Measurements from ENCODE around the gene ANKS3. TPM values are rescaled to one million over a fixed set of nuclear protein-coding genes. Genes with fewer than 3 reads are reported as not detected.

The ANKS3 gene
- total and polyA plus RNA-seq, 2 donors from 2014 or later: 20.7 to 27.6 TPM

- intact Hi-C loops (cut with DNase I): no loop called here
- Histone ChIP-seq H3K9ac (ENCODE audit: low read length in 3 of 3) (peak overlapping the region in 1 of 3 donors; percentile 40), H3K27ac (ENCODE audit: low read depth in 2 of 2, low read length in 2 of 2) (peak overlapping the region; percentile 64 to 88), H3K4me1 (ENCODE audit: control insufficient read depth in 2 of 3, insufficient read depth in 2 of 3, low read depth in 1 of 3, low read length in 3 of 3) (peaks cover 0 to 16% (median 12%) of the 10 kb centered on the region in 3 donors), H3K27me3 (ENCODE audit: control insufficient read depth, insufficient read depth, low read length) (no peaks in the 10 kb centered on the region), H3K36me3 (ENCODE audit: control insufficient read depth in 2 of 3, insufficient read depth in 3 of 3, low read length in 3 of 3) (peaks cover 0 to 4% (median 3%) of the 10 kb centered on the region in 3 donors), H3K4me3 (ENCODE audit: low read length in 3 of 3) (peak overlapping the region in 2 of 3 donors; percentile 12 to 52), H3K9me3 (ENCODE audit: control insufficient read depth in 2 of 3, insufficient read depth in 1 of 3, low read length in 3 of 3) (no peaks in the 10 kb centered on the region)
- no peak for TF ChIP-seq CTCF (IDR thresholded peaks at IDR 0.05; ENCODE audit: borderline replicate concordance, extremely low read depth, insufficient read depth)
- no peak for FAIRE-seq
- peak in 1 of 5 donors; percentile 50 for DNase-seq
These were observed 54.8 kb downstream of the ANKS3 start for GRCh38 chr16:4679156-4679849.

- no peaks in the 10 kb centered on the region for H3K9me3 ChIP-seq (ENCODE audit: control insufficient read depth in 2 of 3, insufficient read depth in 1 of 3, low read length in 3 of 3)
- peaks cover 0 to 5% (median 4%) of the 10 kb centered on the region in 3 donors for H3K36me3 ChIP-seq (ENCODE audit: control insufficient read depth in 2 of 3, insufficient read depth in 3 of 3, low read length in 3 of 3)
- no peak overlapping the region for H3K9ac ChIP-seq (ENCODE audit: low read length in 3 of 3)
- peak overlapping the region; percentile 51 to 64 for H3K27ac ChIP-seq (ENCODE audit: low read depth in 2 of 2, low read length in 2 of 2)
- H3K4me3 ChIP-seq (ENCODE audit: low read length in 3 of 3): no peak overlapping the region
- intact Hi-C loops (cut with DNase I): no loop called here
- no peak for TF ChIP-seq CTCF (IDR thresholded peaks at IDR 0.05; ENCODE audit: borderline replicate concordance, extremely low read depth, insufficient read depth)
- H3K4me1 ChIP-seq (ENCODE audit: control insufficient read depth in 2 of 3, insufficient read depth in 2 of 3, low read depth in 1 of 3, low read length in 3 of 3): peaks cover 0 to 16% (median 12%) of the 10 kb centered on the region in 3 donors
- FAIRE-seq: no peak
- no peaks in the 10 kb centered on the region for H3K27me3 ChIP-seq (ENCODE audit: control insufficient read depth, insufficient read depth, low read length)
- no peak for DNase-seq
These were observed 55.5 kb downstream of the ANKS3 start for GRCh38 chr16:4678596-4678995.

GRCh38 chr16:4677994-4678393 is 56.1 kb downstream of the ANKS3 start:
- DNase-seq (no peak), FAIRE-seq (no peak)
- Histone ChIP-seq H3K9ac (ENCODE audit: low read length in 3 of 3) (no peak overlapping the region), H3K9me3 (ENCODE audit: control insufficient read depth in 2 of 3, insufficient read depth in 1 of 3, low read length in 3 of 3) (no peaks in the 10 kb centered on the region), H3K27me3 (ENCODE audit: control insufficient read depth, insufficient read depth, low read length) (no peaks in the 10 kb centered on the region), H3K27ac (ENCODE audit: low read depth in 2 of 2, low read length in 2 of 2) (no peak overlapping the region), H3K4me1 (ENCODE audit: control insufficient read depth in 2 of 3, insufficient read depth in 2 of 3, low read depth in 1 of 3, low read length in 3 of 3) (peaks cover 0 to 16% (median 12%) of the 10 kb centered on the region in 3 donors), H3K4me3 (ENCODE audit: low read length in 3 of 3) (no peak overlapping the region), H3K36me3 (ENCODE audit: control insufficient read depth in 2 of 3, insufficient read depth in 3 of 3, low read length in 3 of 3) (peaks cover 0 to 7% (median 6%) of the 10 kb centered on the region in 3 donors)
- no peak for TF ChIP-seq CTCF (IDR thresholded peaks at IDR 0.05; ENCODE audit: borderline replicate concordance, extremely low read depth, insufficient read depth)
- intact Hi-C loops (cut with DNase I): no loop called here
